MM.1S (cell line): ENCODE data around the gene GALNT10.

Experiments
- DNase-seq: peaks from one replicate; pipeline ENCODE4 v3.0.0-alpha.2; 2015
- H2AFZ ChIP-seq: fragments of 300-600 bp; sonication (generic); 2 replicates; pipeline ENCODE4 v1.6.0; 2016; ENCODE audit warnings: antibody characterized with exemption, low read length
- H3F3A ChIP-seq: fragments of 300-600 bp; sonication (generic); 2 replicates; pipeline ENCODE4 v1.6.1; 2016; ENCODE audit warnings: mild to moderate bottlenecking, antibody characterized with exemption, low read length, moderate library complexity, mixed read lengths; ENCODE audit not compliant: insufficient read depth
- H3K27ac ChIP-seq: fragments of 300-600 bp; sonication (generic); 2 replicates; pipeline ENCODE4 v1.5.1; 2016; ENCODE audit warnings: mild to moderate bottlenecking, low read length
- H3K27me3 ChIP-seq: fragments of 300-600 bp; sonication (generic); replicated peaks from 2 replicates; pipeline ENCODE4 v1.6.0; 2016; ENCODE audit warnings: low read length; ENCODE audit not compliant: insufficient read depth
- H3K36me3 ChIP-seq: fragments of 300-600 bp; sonication (generic); replicated peaks from 2 replicates; pipeline ENCODE4 v1.6.1; 2016; ENCODE audit warnings: mild to moderate bottlenecking, low read length, mixed read lengths; ENCODE audit not compliant: insufficient read depth
- H3K4me1 ChIP-seq: fragments of 300-600 bp; sonication (generic); 2 replicates; pipeline ENCODE4 v1.6.1; 2016; ENCODE audit warnings: low read length, mixed read lengths
- H3K4me2 ChIP-seq: fragments of 300-600 bp; sonication (generic); 2 replicates; pipeline ENCODE4 v1.6.0; 2016; ENCODE audit warnings: low read depth, low read length
- H3K4me3 ChIP-seq: fragments of 300-600 bp; sonication (generic); 2 replicates; pipeline ENCODE4 v1.5.1; 2016; ENCODE audit warnings: low read length, mixed read lengths
- H3K79me2 ChIP-seq: fragments of 300-600 bp; sonication (generic); 2 replicates; pipeline ENCODE4 v1.6.1; 2016; ENCODE audit warnings: mixed run types, low read length, mixed read lengths
- H3K9ac ChIP-seq: fragments of 300-600 bp; sonication (generic); 2 replicates; pipeline ENCODE4 v1.6.1; 2016; ENCODE audit warnings: low read length, mixed read lengths
- H3K9me2 ChIP-seq: fragments of 300-600 bp; sonication (generic); replicated peaks from 2 replicates; pipeline ENCODE4 v1.6.1; 2016; ENCODE audit warnings: mild to moderate bottlenecking, low read length, mixed read lengths; ENCODE audit not compliant: insufficient read depth
- H3K9me3 ChIP-seq: fragments of 300-600 bp; sonication (generic); replicated peaks from 2 replicates; pipeline ENCODE4 v1.6.1; 2016; ENCODE audit warnings: mild to moderate bottlenecking, low read length, mixed read lengths; ENCODE audit not compliant: insufficient read depth
- H4K20me1 ChIP-seq: fragments of 300-600 bp; sonication (generic); 2 replicates; pipeline ENCODE4 v1.6.1; 2016; ENCODE audit warnings: mild to moderate bottlenecking, low read length, moderate library complexity, mixed read lengths; ENCODE audit not compliant: insufficient read depth
- EZH2 ChIP-seq: fragments of 300-600 bp; sonication (generic); optimal IDR thresholded peaks from 2 replicates; pipeline ENCODE3; 2017; ENCODE audit warnings: low read depth, mild to moderate bottlenecking, antibody characterized with exemption, low read length, mixed read lengths
- EZH2phosphoT487 ChIP-seq: fragments of 300-600 bp; sonication (generic); IDR thresholded peaks from 2 replicates; pipeline ENCODE4 v1.6.1; 2018; ENCODE audit warnings: antibody characterized with exemption, low read length
- TF ChIP-seq, protein P1 (sequence below): fragments of 300-600 bp; sonication (generic); IDR thresholded peaks from 2 replicates; pipeline ENCODE4 v1.5.1; 2016; ENCODE audit warnings: antibody characterized with exemption, low read length, mixed read lengths

The GALNT10 gene

GRCh38 chr5:154309805-154310204 is 119.3 kb downstream of the GALNT10 start:
- H3K4me1 ChIP-seq: peaks cover 17% of the 10 kb centered on the region
- no peak overlapping the region for H2AFZ ChIP-seq
- no peaks in the 10 kb centered on the region for H3K9me2 ChIP-seq
- H3K27me3 ChIP-seq: no peaks in the 10 kb centered on the region
- no peak overlapping the region for H3K27ac ChIP-seq
- 0 out of 2 replicates have a peak, but pooled peaks cover 3% of the 10 kb centered on the region for H3K79me2 ChIP-seq
- no peak overlapping the region for H3K9ac ChIP-seq
- no peaks in the 10 kb centered on the region for H3K9me3 ChIP-seq
- no peaks in the 10 kb centered on the region for H4K20me1 ChIP-seq
- H3F3A ChIP-seq: no peaks in the 10 kb centered on the region; the same call in 1 of the 2 replicates
- DNase-seq: no peak
- no peak overlapping the region for H3K4me2 ChIP-seq
- H3K36me3 ChIP-seq: no peaks in the 10 kb centered on the region
- TF ChIP-seq, protein P1, sequence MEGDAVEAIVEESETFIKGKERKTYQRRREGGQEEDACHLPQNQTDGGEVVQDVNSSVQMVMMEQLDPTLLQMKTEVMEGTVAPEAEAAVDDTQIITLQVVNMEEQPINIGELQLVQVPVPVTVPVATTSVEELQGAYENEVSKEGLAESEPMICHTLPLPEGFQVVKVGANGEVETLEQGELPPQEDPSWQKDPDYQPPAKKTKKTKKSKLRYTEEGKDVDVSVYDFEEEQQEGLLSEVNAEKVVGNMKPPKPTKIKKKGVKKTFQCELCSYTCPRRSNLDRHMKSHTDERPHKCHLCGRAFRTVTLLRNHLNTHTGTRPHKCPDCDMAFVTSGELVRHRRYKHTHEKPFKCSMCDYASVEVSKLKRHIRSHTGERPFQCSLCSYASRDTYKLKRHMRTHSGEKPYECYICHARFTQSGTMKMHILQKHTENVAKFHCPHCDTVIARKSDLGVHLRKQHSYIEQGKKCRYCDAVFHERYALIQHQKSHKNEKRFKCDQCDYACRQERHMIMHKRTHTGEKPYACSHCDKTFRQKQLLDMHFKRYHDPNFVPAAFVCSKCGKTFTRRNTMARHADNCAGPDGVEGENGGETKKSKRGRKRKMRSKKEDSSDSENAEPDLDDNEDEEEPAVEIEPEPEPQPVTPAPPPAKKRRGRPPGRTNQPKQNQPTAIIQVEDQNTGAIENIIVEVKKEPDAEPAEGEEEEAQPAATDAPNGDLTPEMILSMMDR: no peak
- TF ChIP-seq EZH2phosphoT487 (no peak), EZH2 (no peak)
- H3K4me3 ChIP-seq: no peak overlapping the region

GRCh38 chr5:154311362-154311761 is 120.8 kb downstream of the GALNT10 start:
- TF ChIP-seq, protein P1: no peak
- TF ChIP-seq EZH2phosphoT487 (no peak), EZH2 (no peak)
- H3K9me3 ChIP-seq: no peaks in the 10 kb centered on the region
- no peak overlapping the region for H3K9ac ChIP-seq
- no peaks in the 10 kb centered on the region for H3K27me3 ChIP-seq
- H4K20me1 ChIP-seq: no peaks in the 10 kb centered on the region
- no peaks in the 10 kb centered on the region for H3K9me2 ChIP-seq
- peaks cover 14% of the 10 kb centered on the region for H3K4me1 ChIP-seq
- peak overlapping the region; percentile 9; the same call in 1 of the 2 replicates for H3K27ac ChIP-seq
- H3K4me3 ChIP-seq: no peak overlapping the region
- no peak overlapping the region for H2AFZ ChIP-seq
- no peaks in the 10 kb centered on the region; the same call in 1 of the 2 replicates for H3F3A ChIP-seq
- H3K36me3 ChIP-seq: no peaks in the 10 kb centered on the region
- DNase-seq: peak; percentile 90
- H3K4me2 ChIP-seq: no peak overlapping the region
- 0 out of 2 replicates have a peak, but pooled peaks cover 3% of the 10 kb centered on the region for H3K79me2 ChIP-seq

GRCh38 chr5:154312000-154312399 is 121.5 kb downstream of the GALNT10 start:
- no peak overlapping the region for H3K27ac ChIP-seq

More at GRCh38 chr5:154312000-154312399, 121.5 kb downstream of the GALNT10 start:
- Histone ChIP-seq H4K20me1 (no peaks in the 10 kb centered on the region), H3K27me3 (no peaks in the 10 kb centered on the region), H3K79me2 (0 out of 2 replicates have a peak, but pooled peaks cover 3% of the 10 kb centered on the region), H3F3A (no peaks in the 10 kb centered on the region; the same call in 1 of the 2 replicates), H3K9me3 (no peaks in the 10 kb centered on the region), H3K4me3 (no peak overlapping the region), H3K9ac (no peak overlapping the region), H3K4me1 (peaks cover 14% of the 10 kb centered on the region), H3K4me2 (no peak overlapping the region), H3K36me3 (no peaks in the 10 kb centered on the region), H2AFZ (no peak overlapping the region), H3K9me2 (no peaks in the 10 kb centered on the region)
- TF ChIP-seq EZH2 (no peak), EZH2phosphoT487 (no peak)
- TF ChIP-seq, protein P1: no peak
- no peak for DNase-seq
